ENCODE results near the gene SBK2.
"Not testable (repeated sequence)": the region's sequence is repeated elsewhere in the genome, so short reads cannot be mapped to it uniquely, and the experiment has no call there.

SBK2 gene, protein sequence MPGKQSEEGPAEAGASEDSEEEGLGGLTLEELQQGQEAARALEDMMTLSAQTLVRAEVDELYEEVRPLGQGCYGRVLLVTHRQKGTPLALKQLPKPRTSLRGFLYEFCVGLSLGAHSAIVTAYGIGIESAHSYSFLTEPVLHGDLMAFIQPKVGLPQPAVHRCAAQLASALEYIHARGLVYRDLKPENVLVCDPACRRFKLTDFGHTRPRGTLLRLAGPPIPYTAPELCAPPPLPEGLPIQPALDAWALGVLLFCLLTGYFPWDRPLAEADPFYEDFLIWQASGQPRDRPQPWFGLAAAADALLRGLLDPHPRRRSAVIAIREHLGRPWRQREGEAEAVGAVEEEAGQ

DNA sequence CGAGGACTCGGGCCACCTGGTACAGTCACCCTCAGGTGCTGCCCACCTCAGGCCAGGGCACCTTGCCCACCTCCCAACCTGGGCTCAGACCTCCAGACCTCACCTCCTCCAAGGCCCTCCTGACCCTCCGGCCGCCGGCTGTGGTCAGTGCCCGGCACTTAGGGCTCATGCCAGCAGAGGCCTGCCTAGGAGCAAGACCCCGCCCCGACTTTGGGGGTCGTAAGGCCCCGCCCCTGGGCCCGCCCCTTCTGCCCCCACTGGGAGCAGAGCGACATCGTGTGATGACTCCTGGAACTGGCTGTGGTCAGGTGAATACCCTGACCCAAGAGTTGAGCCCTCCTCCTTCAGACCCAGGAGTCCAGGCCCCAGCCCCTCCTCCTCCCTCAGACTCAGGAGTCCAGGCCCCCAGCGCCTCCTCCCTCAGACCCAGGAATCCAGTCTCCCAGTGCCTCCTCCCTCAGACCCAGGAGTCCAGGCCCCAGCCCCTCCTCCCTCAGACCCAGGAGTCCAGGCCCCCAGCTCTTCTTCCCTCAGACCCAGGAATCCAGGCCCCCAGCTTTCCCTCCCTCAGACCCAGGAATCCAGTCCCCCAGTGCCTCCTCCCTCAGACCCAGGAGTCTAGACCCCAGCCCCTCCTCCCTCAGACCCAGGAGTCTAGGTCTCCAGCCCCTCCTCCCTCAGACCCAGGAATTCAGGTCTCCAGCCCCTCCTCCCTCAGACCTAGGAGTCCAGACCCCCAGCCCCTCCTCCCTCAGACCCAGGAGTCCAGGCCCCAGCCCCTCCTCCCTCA, at the start of gene SBK2:
TSS of gene SBK2 (minus strand) at position 183 of the 790 bp plus-strand sequence. CDS start 839 bp downstream, outside the sequence.
- Mint-ChIP-seq H3K4me1 (ENCODE audit: low read depth) (no peaks in the 10 kb centered on the region), H3K27ac (no peak within 1 kb of the TSS), H3K27me3 (ENCODE audit: low read depth) (no peaks in the 10 kb centered on the region), H3K4me3 (no peak within 1 kb of the TSS), H3K36me3 (ENCODE audit: low read depth) (no peaks in the 10 kb centered on the region), H3K9me3 (no peaks in the 10 kb centered on the region)

DNA sequence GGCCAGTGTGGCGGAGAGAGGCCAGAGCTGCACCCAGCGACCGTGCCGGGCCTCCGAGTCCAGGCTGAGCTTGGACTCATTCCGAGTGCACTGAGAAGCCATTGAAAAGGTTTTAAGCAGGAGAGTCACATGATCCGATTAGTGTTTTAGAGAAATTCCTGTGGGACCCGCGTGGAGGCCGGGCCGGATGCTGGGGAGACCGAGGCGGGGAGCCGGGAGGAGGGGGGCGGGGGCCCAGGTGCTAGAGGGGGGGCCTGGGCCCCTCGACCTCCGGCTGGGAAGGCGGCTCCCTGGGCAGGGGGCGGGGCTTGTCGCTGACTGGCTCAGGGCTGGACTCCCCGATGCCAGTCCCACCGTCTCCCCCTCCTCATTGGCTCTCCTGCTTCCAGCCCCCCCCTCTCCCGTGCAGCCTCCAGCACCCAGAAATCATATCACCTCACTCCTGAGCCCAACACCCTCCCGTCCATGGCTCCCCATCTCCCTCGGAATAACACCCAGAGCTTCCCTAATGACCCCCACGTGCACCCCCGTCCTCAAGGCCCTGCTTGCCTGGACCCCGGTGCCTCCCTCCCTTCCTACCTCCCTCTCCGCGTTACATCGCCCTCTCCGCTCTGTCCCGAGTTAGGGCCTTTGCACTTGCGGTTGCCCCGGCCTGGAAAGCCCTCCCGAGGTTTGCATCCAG, 48.9 kb upstream of the SBK2 start:
- no peak overlapping the region for H3K27ac Mint-ChIP-seq
- H3K36me3 Mint-ChIP-seq (ENCODE audit: low read depth) = no peaks in the 10 kb centered on the region
- peaks cover 20% of the 10 kb centered on the region for H3K4me1 Mint-ChIP-seq (ENCODE audit: low read depth)
- H3K4me3 Mint-ChIP-seq = peak overlapping the region; percentile 7
- H3K9me3 Mint-ChIP-seq = no peaks in the 10 kb centered on the region
- peaks cover 34% of the 10 kb centered on the region for H3K27me3 Mint-ChIP-seq (ENCODE audit: low read depth)

DNA sequence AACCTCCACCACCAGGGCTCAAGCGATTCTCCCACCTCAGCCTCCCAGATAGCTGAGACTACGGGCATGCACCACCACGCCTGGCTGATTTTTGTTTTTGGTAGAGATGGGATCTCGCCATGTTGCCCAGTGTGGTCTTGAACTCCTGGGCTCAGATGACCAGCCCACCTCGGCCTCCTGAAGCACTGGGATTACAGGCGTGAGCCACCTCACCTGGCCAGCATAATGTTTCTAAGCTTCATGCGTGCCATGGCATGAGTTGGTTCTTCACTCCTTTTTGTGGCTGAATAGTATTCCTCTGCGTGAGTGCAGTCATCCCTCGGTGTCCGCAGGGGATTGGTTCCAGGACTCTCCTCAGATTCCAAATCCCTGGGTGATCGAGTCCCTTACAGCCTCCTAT, 47.9 kb upstream of the SBK2 start:
- Mint-ChIP-seq H3K4me1 (ENCODE audit: low read depth) (peaks cover 20% of the 10 kb centered on the region), H3K36me3 (ENCODE audit: low read depth) (no peaks in the 10 kb centered on the region), H3K27ac (no peak overlapping the region), H3K27me3 (ENCODE audit: low read depth) (peaks cover 34% of the 10 kb centered on the region), H3K9me3 (no peaks in the 10 kb centered on the region), H3K4me3 (no peak overlapping the region)

DNA sequence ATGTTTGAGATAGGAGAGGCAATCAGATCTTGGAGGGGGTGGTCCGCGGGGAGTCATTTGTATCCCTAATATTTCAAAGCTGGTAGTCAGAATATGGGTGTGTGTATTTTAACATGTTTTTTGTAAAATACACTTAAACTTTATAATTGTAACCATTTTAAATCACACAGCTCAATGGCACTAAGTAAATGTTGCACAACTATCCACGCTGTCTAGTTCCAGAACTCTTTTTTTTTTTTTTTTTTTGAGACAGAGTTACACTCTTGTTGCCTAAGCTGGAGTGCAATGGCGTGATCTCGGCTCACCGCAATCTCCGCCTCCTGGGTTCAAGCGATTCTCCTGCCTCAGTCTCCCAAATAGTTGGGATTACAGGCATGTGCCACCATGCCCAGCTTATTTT, 47.0 kb upstream of the SBK2 start:
- not testable (repeated sequence) for H3K36me3 Mint-ChIP-seq (ENCODE audit: low read depth); H3K9me3 Mint-ChIP-seq; H3K27ac Mint-ChIP-seq; H3K4me3 Mint-ChIP-seq
- Mint-ChIP-seq H3K27me3 (ENCODE audit: low read depth) (peaks cover 34% of the 10 kb centered on the region), H3K4me1 (ENCODE audit: low read depth) (peaks cover 24% of the 10 kb centered on the region)

DNA sequence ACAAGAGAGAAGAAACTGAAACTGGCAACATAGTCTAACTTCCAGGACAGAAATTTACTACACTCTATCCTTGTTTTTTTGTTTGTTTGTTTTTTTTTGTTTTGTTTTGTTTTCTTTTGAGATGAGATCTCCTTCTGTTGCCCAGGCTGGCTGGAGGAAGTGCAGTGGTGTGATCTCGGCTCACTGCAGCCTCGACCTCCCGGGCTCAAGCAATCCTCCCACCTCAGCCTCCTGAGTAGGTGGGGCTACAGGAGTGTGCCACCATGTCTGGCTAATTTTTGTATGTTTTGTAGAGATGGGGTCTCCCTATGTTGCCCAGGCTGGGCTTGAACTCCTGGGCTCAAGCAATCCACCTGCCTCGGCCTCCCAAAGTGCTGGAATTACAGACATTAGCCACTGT, 45.4 kb upstream of the SBK2 start:
- peaks cover 32% of the 10 kb centered on the region for H3K27me3 Mint-ChIP-seq (ENCODE audit: low read depth)
- not testable (repeated sequence) for H3K27ac Mint-ChIP-seq
- peaks cover 22% of the 10 kb centered on the region for H3K4me1 Mint-ChIP-seq (ENCODE audit: low read depth)

DNA sequence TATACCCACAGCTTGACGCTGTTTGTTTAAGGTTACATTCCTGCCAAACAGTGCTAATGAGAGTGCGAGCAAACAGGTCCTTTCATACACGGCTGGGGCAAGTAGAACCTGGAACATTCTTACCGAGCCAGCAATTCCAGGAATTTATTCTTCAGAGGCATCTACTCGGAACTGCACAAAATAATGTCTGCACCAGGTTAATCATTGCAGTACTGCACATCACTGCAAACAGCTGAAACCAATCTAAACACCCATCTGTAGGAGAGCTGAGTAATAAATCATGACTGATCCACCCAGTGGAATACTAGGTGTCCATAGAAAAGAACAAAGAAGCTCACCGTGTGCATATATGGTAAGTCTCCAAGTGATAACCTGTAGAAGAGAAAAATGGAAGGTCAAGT, 44.9 kb upstream of the SBK2 start:
- Mint-ChIP-seq H3K27ac (no peak overlapping the region), H3K9me3 (no peaks in the 10 kb centered on the region), H3K36me3 (ENCODE audit: low read depth) (peaks cover 8% of the 10 kb centered on the region), H3K27me3 (ENCODE audit: low read depth) (peaks cover 27% of the 10 kb centered on the region), H3K4me3 (no peak overlapping the region), H3K4me1 (ENCODE audit: low read depth) (peaks cover 21% of the 10 kb centered on the region)

More for the DNA sequence above, 45.4 kb upstream of the SBK2 start:
- H3K9me3 Mint-ChIP-seq; H3K4me3 Mint-ChIP-seq; H3K36me3 Mint-ChIP-seq (ENCODE audit: low read depth): not testable (repeated sequence)

DNA sequence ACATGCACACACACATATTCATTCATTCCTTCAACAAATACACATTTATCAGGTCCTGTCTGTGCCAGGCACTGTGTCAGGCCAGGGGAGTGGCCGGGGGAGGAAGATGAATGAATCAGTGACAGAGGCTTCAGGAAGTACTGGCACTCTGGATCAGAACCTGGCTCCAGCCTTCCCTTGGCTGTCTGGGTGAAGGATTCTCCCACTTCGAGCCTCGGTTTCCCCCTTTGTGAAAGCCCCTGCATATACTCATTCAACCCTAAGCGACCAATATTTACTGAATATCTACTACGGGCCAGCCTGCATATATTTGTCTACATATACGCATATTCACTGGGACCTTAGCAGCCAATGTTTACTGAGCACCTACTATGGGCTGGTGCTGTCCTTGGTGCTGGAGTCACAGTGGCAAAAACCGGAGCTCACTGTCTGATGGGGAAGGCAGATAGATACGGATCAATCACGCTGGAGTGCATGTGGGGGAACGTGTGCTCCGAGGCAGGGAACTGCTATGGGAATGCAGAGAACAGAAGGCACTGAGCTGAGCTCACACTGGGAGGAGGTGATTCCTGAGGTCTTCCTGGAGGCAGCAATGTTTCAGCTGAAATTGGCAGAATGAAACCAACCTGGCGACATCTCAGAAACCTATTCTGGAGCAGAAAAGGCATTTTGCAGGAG, 44.4 kb upstream of the SBK2 start:
- H3K9me3 Mint-ChIP-seq = no peaks in the 10 kb centered on the region
- peak overlapping the region; percentile 71 for H3K27ac Mint-ChIP-seq
- peaks cover 22% of the 10 kb centered on the region for H3K27me3 Mint-ChIP-seq (ENCODE audit: low read depth)
- peaks cover 11% of the 10 kb centered on the region for H3K36me3 Mint-ChIP-seq (ENCODE audit: low read depth)
- H3K4me3 Mint-ChIP-seq = peak overlapping the region; percentile 88
- peaks cover 21% of the 10 kb centered on the region for H3K4me1 Mint-ChIP-seq (ENCODE audit: low read depth)

DNA sequence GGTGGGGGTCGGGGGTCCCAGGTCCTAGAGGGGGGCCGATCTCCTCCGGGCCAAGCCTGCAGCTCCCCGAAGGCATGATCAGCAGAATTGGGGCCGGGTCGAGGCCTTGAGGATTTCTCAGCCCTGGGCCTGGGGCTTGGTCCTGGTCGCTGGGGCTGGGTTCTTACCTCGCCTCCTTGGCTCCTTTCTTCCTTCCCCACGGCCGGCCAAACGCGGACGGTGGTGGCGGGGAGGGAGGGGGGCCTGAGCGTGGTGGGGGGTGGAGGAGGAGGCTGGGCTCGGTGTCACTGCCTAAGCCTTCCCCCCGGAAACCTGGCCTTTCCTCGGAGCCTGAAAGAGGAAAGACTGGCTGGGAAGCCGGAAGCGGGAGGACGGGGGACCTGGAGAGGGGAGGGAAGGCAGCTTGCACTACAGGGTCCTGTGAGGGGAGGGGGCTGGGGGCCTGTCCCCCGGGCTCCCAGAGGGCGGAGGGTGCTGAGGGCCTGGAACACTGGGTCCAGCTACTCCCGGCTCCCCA, 43.8 kb upstream of the SBK2 start, which contains the start of gene ZNF579:
TSS of gene ZNF579 (minus strand) at position 221 of the 517 bp plus-strand sequence. CDS start 1,209 bp downstream, outside the sequence.
- peaks cover 11% of the 10 kb centered on the region for H3K36me3 Mint-ChIP-seq (ENCODE audit: low read depth)
- H3K9me3 Mint-ChIP-seq = no peaks in the 10 kb centered on the region
- H3K4me1 Mint-ChIP-seq (ENCODE audit: low read depth) = peaks cover 21% of the 10 kb centered on the region
- H3K27ac Mint-ChIP-seq = peak within 1 kb of the TSS; percentile 80
- peak within 1 kb of the TSS; percentile 88 for H3K4me3 Mint-ChIP-seq
- peaks cover 16% of the 10 kb centered on the region for H3K27me3 Mint-ChIP-seq (ENCODE audit: low read depth)

DNA sequence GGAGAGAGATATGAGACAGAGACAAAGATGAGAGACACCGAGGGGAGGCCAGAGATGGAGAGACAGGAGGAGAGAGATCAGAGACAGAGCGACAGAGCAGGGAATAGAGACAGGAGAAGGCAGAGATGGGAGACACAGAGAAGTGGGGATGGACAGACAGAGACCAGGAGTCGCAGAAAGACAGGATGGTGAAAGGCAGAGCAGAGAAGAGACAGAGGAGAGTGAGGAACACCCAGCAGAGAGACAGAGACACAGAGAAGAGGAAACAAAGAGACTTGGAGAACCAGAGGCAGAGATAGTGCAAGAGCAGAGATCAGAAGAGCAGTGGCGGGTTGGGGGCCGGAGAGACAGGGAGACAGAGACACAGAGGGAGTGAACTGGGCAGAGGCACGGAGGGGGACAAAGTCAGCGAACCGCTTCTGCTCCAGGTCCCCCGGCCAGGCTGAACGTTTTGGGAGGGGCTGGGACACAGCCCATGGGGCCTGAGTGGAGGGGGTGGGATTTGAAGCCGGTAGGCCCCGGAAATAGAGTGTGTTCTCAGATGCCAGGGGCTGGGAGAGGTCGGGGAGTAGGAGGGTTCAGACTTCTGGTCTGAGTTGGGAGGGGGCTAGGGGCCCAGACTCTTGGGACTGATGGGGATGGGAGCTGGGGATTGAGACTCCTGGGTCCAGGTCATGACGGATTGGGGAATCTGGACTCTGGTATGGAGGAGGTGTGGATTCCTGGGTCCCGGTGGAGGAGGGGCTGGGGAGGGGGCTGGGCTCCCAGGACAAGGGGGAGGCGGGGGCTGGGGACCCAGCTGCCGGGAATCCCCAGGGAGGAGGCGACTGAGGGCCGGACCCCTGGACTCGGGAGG, 43.1 kb upstream of the SBK2 start:
- Mint-ChIP-seq H3K9me3 (no peaks in the 10 kb centered on the region), H3K4me3 (peak overlapping the region; percentile 88), H3K27me3 (ENCODE audit: low read depth) (peaks cover 9% of the 10 kb centered on the region), H3K27ac (peak overlapping the region; percentile 80), H3K4me1 (ENCODE audit: low read depth) (peaks cover 17% of the 10 kb centered on the region), H3K36me3 (ENCODE audit: low read depth) (peaks cover 11% of the 10 kb centered on the region)

DNA sequence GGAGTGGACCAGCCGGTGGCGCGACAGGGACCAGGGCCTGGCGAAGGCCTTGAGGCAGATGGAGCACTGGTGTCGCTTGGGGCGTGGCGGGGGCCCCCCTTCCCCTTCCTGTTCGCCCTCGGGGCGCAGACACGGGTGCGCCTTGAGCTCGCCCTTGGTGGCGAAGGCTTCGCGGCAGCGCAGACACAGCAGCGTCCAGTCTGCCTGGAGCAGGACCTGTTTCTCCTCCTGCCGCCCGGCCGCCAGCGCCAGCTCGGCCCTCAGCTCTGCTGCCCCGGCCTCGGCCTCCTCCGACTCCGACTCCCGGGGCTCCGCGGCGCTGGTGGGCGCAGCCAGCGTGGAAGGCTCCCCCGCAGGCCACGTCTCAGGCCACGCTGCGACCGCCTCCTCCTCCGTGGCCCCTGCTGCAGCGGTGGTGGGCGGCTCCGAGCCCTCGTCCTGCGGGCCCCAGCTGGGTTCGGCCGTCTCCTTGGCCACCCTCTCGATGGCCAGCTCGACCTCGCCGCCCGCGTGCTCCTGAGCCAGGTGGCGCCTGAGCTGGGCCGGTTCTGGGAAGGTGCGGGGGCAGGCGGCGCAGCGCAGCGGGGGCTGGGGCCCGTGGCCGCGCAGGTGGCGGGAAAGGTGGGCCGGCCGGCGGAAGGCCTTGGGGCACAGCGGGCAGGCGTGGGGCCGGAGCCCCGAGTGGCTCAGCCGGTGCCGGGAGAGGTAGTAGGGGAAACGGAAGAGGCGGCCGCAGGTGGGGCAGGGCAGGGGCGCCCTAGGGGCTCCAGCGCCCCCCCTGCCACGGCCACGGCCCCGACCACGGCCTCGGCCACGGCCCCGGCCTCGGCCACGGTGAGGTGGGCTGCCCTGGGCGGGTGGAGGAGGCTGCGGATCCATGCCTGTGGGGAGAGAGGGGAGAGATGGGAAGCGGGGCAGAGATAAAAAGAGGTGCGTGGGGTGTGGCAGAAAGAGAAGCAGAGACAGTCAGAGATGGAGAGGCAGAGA, 42.1 kb upstream of the SBK2 start:
- H3K4me3 Mint-ChIP-seq = peak overlapping the region; percentile 88
- no peaks in the 10 kb centered on the region for H3K27me3 Mint-ChIP-seq (ENCODE audit: low read depth)
- peak overlapping the region; percentile 80 for H3K27ac Mint-ChIP-seq
- no peaks in the 10 kb centered on the region for H3K9me3 Mint-ChIP-seq
- peaks cover 17% of the 10 kb centered on the region for H3K4me1 Mint-ChIP-seq (ENCODE audit: low read depth)
- H3K36me3 Mint-ChIP-seq (ENCODE audit: low read depth) = peaks cover 11% of the 10 kb centered on the region

DNA sequence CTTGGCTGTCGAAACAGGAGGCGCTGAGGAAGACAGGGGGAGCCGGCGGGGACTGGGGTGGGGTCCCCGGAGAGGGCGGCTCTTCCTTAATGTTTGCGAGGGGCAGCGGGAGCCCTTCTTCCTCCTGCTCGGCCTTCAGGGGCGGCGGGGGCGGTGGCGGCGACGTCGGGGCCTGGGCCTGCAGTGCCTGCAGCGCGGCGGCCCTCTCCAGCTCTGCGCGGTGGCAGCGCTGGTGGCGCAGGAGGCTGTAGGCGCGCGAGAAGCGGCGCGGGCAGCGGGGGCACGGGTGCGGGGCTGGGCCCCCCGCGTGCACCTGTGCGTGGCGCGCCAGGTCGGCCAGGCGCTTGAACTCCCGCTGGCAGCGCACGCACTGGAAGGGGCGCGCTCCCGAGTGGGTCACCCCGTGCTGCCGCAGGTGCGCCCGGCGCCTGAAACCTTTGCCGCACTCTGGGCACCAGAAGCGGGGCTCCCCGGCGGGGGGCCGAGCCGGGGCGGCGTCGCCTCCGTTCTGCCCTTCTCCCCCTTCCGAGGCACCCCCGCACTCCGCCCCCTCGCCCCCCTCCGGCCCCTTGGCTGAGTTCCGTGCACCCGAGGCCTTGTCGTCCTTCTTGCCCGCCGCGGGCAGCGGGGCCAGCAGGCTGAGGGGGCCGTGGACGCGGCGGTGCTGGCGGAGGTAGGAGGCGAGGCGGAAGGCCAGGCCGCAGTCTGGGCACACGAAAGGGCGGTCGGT, 41.3 kb upstream of the SBK2 start:
- Mint-ChIP-seq H3K4me1 (ENCODE audit: low read depth) (peaks cover 17% of the 10 kb centered on the region), H3K4me3 (no peak overlapping the region), H3K27ac (no peak overlapping the region), H3K36me3 (ENCODE audit: low read depth) (peaks cover 11% of the 10 kb centered on the region), H3K27me3 (ENCODE audit: low read depth) (no peaks in the 10 kb centered on the region), H3K9me3 (no peaks in the 10 kb centered on the region)

DNA sequence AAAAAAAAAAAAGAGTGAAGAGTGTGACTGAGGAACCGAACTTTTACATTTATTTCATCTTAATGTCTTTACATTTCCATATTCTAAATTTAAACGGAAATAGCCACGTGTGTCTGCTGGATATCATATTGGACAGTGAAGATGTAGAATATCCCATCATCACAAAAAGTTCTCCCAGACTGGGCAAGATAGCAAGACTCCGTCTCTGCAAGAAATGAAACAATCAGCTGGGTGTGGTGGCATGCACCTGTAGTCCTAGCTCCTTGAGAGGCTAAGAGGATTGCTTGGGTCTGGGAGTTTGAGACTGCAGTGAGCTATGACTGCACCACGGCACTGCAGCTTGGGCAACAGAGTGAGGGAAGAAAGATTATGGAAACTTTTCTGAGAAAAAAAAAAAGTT, 39.8 kb upstream of the SBK2 start:
- Mint-ChIP-seq H3K27me3 (ENCODE audit: low read depth) (no peaks in the 10 kb centered on the region), H3K4me1 (ENCODE audit: low read depth) (peaks cover 13% of the 10 kb centered on the region), H3K9me3 (no peaks in the 10 kb centered on the region), H3K36me3 (ENCODE audit: low read depth) (peaks cover 11% of the 10 kb centered on the region), H3K27ac (peak overlapping the region; percentile 17), H3K4me3 (peak overlapping the region; percentile 29)

Measured in T-helper 1 cell treated with Interleukin-12 subunit alpha and Interleukin-12 subunit beta and Interleukin-4 antibody, amounts not matched to agents 30 μg/mL and 1 μg/mL, for 36 hours (primary cell).